ENCODE data around the gene SLC17A8. TPM values are rescaled to one million over a fixed set of nuclear protein-coding genes. Genes with fewer than 3 reads are reported as not detected.

The SLC17A8 gene
- total RNA-seq, 1 donor from 2014 or later: 2.6 TPM

DNA sequence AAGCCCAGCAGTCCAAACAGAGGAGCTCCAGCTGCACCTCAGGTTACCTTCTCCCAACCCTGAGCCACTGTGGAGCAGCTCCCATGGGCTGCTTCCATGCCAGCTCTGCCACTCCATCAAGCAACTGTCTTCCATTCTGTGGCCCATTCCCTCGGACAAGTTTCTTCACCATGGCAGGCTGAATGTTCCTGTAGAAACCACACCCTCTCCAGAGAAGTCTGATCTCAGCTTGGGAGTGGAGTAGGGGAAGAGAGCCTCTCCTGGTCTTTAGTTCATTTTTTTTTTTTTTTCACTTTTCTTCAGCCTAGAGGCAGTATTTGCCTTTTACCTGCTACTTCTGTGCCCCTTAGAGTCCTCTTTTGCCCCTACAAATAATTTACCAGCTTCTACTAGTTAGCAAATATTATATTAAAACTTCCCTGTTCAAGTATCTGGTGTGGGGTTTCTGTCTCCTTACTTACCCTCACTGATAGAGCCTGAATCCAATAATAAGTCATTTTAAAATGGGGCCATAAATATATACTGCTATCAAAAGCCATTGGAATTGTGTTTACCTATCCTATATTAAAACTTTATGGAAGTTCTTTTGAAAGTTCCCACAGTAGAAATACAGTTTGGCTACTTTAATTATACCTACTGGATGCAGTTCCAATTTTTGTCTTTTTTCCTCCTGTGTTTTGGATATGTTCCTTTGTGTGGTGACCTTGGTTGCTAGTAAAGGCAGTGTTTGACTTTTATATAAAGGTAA lies 11.7 kb upstream of the SLC17A8 start:
- no peak overlapping the region for H3K4me3 Mint-ChIP-seq
- TF ChIP-seq CTCF (conservative IDR thresholded peaks at IDR 0.05): no peak
- H3K27me3 Mint-ChIP-seq: no peaks in the 10 kb centered on the region
- no peak for DNase-seq (ENCODE audit: extremely low spot score, unreplicated experiment)
- no peak overlapping the region for H3K27ac Mint-ChIP-seq
- H3K4me1 Mint-ChIP-seq (ENCODE audit: unreplicated experiment): peaks cover 4% of the 10 kb centered on the region
- H3K36me3 Mint-ChIP-seq: peaks cover 5% of the 10 kb centered on the region
- H3K9me3 Mint-ChIP-seq: peaks cover 4% of the 10 kb centered on the region

- Mint-ChIP-seq H3K36me3 (peaks cover 5% of the 10 kb centered on the region), H3K9me3 (peaks cover 4% of the 10 kb centered on the region), H3K4me1 (ENCODE audit: unreplicated experiment) (peaks cover 4% of the 10 kb centered on the region), H3K4me3 (no peak overlapping the region), H3K27ac (no peak overlapping the region), H3K27me3 (no peaks in the 10 kb centered on the region)
- TF ChIP-seq CTCF (conservative IDR thresholded peaks at IDR 0.05): no peak
- no peak for DNase-seq (ENCODE audit: extremely low spot score, unreplicated experiment)
These were observed 10.2 kb upstream of the SLC17A8 start for GRCh38 chr12:100346660-100347059.

DNA sequence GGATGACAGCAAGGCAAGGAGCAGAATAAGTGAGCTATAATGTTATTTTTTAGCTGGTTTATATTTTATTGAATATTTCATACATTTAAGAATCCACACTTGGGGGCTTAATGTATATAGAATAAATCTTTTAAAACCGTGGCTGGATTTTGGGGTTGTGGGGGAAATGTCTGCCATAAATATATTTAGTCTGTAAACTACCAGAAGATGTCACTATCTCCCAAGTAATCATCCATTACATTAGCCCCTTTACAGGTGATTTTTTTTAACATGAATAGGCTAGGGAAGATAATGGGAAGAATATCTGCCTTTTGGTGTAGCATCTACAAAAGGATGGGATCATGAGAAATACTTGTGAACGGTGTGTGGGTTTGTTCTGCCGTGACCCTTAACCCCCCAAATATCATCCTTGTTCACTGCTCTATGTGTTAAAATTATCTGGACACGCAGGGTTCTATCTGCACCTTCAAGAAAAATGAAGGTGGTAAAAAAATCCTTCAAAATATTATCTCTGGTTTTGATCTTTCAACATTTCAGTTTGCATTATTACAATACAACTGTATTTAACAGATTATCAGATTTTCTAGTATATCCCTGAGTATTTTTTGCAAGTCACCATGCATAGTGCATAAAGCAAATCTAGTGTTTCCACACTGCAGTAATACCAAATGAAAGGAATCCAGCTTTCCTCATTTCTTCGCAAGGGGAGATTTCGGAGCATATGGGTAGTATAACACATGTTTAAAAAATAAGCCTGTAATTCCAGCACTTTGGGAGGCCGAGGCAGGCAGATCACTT lies 8.0 kb upstream of the SLC17A8 start:
- H3K4me3 Mint-ChIP-seq: no peak overlapping the region
- H3K9me3 Mint-ChIP-seq: no peaks in the 10 kb centered on the region
- H3K27me3 Mint-ChIP-seq: peaks cover 6% of the 10 kb centered on the region
- H3K36me3 Mint-ChIP-seq: no peaks in the 10 kb centered on the region
- H3K27ac Mint-ChIP-seq: no peak overlapping the region
- TF ChIP-seq CTCF (conservative IDR thresholded peaks at IDR 0.05): peak; percentile 74
- DNase-seq (ENCODE audit: extremely low spot score, unreplicated experiment): no peak
- H3K4me1 Mint-ChIP-seq (ENCODE audit: unreplicated experiment): peaks cover 4% of the 10 kb centered on the region

GRCh38 chr12:100359248-100359647 lies 2.4 kb downstream of the SLC17A8 start:
- Mint-ChIP-seq H3K4me1 (ENCODE audit: unreplicated experiment) (peaks cover 12% of the 10 kb centered on the region), H3K27me3 (peaks cover 26% of the 10 kb centered on the region), H3K36me3 (no peaks in the 10 kb centered on the region), H3K27ac (no peak overlapping the region), H3K9me3 (no peaks in the 10 kb centered on the region), H3K4me3 (no peak overlapping the region)
- TF ChIP-seq CTCF (conservative IDR thresholded peaks at IDR 0.05): no peak
- DNase-seq (ENCODE audit: extremely low spot score, unreplicated experiment): no peak

DNA sequence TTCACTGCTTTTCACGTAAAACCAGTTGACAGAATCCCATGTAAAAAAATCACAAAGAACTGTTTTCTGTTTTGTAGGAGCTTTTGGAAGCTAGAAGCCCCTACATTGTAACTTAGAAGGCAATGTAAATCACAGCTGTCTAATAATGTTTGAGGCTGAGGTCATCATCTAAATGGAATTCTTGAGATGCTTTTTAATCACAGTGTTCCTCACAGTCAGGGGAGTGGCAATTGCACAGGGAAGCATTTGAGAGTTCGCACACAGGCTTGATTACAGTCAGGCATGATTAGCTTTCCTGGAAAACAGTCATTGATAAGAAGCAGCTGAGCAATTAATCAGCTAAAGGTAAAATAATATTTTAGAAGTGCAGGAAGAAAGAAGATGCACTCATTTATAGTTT lies 2.9 kb downstream of the SLC17A8 start:
- H3K27ac Mint-ChIP-seq: peak overlapping the region; percentile 16
- DNase-seq (ENCODE audit: extremely low spot score, unreplicated experiment): no peak

More for the DNA sequence above, 2.9 kb downstream of the SLC17A8 start:
- Mint-ChIP-seq H3K4me1 (ENCODE audit: unreplicated experiment) (peaks cover 12% of the 10 kb centered on the region), H3K9me3 (no peaks in the 10 kb centered on the region), H3K27me3 (peaks cover 20% of the 10 kb centered on the region), H3K36me3 (no peaks in the 10 kb centered on the region), H3K4me3 (no peak overlapping the region)
- no peak for TF ChIP-seq CTCF (conservative IDR thresholded peaks at IDR 0.05)
